HCT116 (cell line): ENCODE measurements around the gene HMGXB3. TPM values are rescaled to one million over a fixed set of nuclear protein-coding genes. Genes with fewer than 3 reads are reported as not detected.

Source experiments
- ATAC-seq: fragments of 200-7000 bp; cut with Tn5 transposase; 2 replicates; pipeline ENCODE4 v1.9.1; 2020; ENCODE audit warnings: mild to moderate bottlenecking, moderate library complexity
- BruUV-seq: library from RNA; stranded (reverse); fragments of 400-500 nt; replicated peaks from 2 replicates; lab custom pipeline; 2021; lab: Mats Ljungman, UMichigan
- CTCF ChIA-PET: fragments of 300-600 bp; sonication (Branson Sonifier 250); formaldehyde crosslinking; loops from one replicate; lab custom pipeline; 2021; ENCODE audit warnings: antibody characterized with exemption; lab: Charles Lee
- POLR2A ChIA-PET: fragments of 300-600, 350-600 bp; sonication (Branson Sonifier 250); formaldehyde crosslinking; loops from one replicate; lab custom pipeline; 2021; ENCODE audit warnings: antibody characterized with exemption; lab: Charles Lee
- RAD21 ChIA-PET, 2 experiments: fragments of 300-600 bp; sonication (Branson Sonifier 250); formaldehyde crosslinking; loops; one replicate each; lab custom pipeline; 2023; ENCODE audit warnings: low total read pairs in 2 of 2; ENCODE audit not compliant: uncharacterized antibody in 2 of 2, unreplicated experiment in 2 of 2, low non-redundant PET in 1 of 2; lab: Charles Lee
- DNase-seq: peaks from one replicate; pipeline ENCODE4 v3.0.0-alpha.2; 2010; ENCODE audit warnings: low read depth, low spot score
- H2AFZ ChIP-seq: fragments of 200-600 bp; shearing (Covaris generic), sonication (generic); 2 replicates; pipeline ENCODE4 v1.6.1; 2017; ENCODE audit warnings: low read depth, mixed run types, mixed read lengths, antibody characterized with exemption, low read length; ENCODE audit not compliant: poor library complexity, severe bottlenecking
- H3K27ac ChIP-seq: 2 replicates; pipeline ENCODE4 v1.5.1; 2012; ENCODE audit warnings: low read depth, low read length
- H3K27me3 ChIP-seq: fragments of 200-600 bp; sonication (generic); 2 replicates; pipeline ENCODE4 v1.6.1; 2016; ENCODE audit warnings: mixed run types, low read length, mixed read lengths; ENCODE audit not compliant: insufficient read depth
- H3K36me3 ChIP-seq, 2 experiments: fragments of 200-500 bp in 1 of 2; fragments of 200-600 bp in 1 of 2; sonication (Bioruptor generic) in 1 of 2; sonication (generic) in 1 of 2; 2 replicates each; pipeline versions ENCODE4 v1.5.1 to v1.6.1; 2014 to 2016; ENCODE audit warnings: low read length in 2 of 2, inconsistent platforms in 1 of 2, mixed read lengths in 1 of 2, mixed run types in 1 of 2; ENCODE audit not compliant: insufficient read depth in 2 of 2, control insufficient read depth in 1 of 2
- H3K4me1 ChIP-seq, 2 experiments: fragments of 200-600 bp in 1 of 2; sonication (generic) in 1 of 2; 2 replicates each; pipeline versions ENCODE4 v1.5.1 to v1.6.1; 2012 to 2017; ENCODE audit warnings: low read length in 2 of 2, inconsistent platforms in 1 of 2, mild to moderate bottlenecking in 1 of 2, mixed read lengths in 1 of 2, mixed run types in 1 of 2, moderate library complexity in 1 of 2; ENCODE audit not compliant: insufficient read depth in 2 of 2, control insufficient read depth in 1 of 2
- H3K4me2 ChIP-seq: fragments of 200-600 bp; sonication (generic); 2 replicates; pipeline ENCODE4 v1.6.1; 2017; ENCODE audit warnings: mixed run types, low read length, mixed read lengths
- H3K4me3 ChIP-seq, 2 experiments: fragments of 200-600 bp in 1 of 2; sonication (generic) in 1 of 2; replicated peaks in 1 of 2; 2 replicates each; pipeline ENCODE4 v1.5.1; 2011 to 2016; ENCODE audit warnings: low read length in 2 of 2, control low read depth in 1 of 2, low read depth in 1 of 2, mild to moderate bottlenecking in 1 of 2, mixed read lengths in 1 of 2, mixed run types in 1 of 2
- H3K79me2 ChIP-seq: fragments of 200-600 bp; sonication (generic); 2 replicates; pipeline ENCODE4 v1.6.1; 2017; ENCODE audit warnings: mild to moderate bottlenecking, mixed run types, low read length, moderate library complexity, mixed read lengths; ENCODE audit not compliant: insufficient read depth
- H3K9ac ChIP-seq: fragments of 200-600 bp; sonication (generic); 2 replicates; pipeline ENCODE4 v1.6.1; 2016; ENCODE audit warnings: low read length, mixed read lengths
- H3K9me2 ChIP-seq: fragments of 200-600 bp; sonication (generic), shearing (Covaris generic); 2 replicates; pipeline ENCODE4 v1.6.1; 2017; ENCODE audit warnings: mixed run types, mild to moderate bottlenecking, moderate library complexity; ENCODE audit not compliant: insufficient read depth
- H3K9me3 ChIP-seq, 2 experiments: fragments of 200-500 bp in 1 of 2; fragments of 200-600 bp in 1 of 2; sonication (Bioruptor generic) in 1 of 2; sonication (generic) in 1 of 2; 2 replicates each; pipeline ENCODE4 v1.6.1; 2014 to 2017; ENCODE audit warnings: low read length in 2 of 2, mixed read lengths in 2 of 2, inconsistent platforms in 1 of 2, low read depth in 1 of 2, mild to moderate bottlenecking in 1 of 2, mixed run types in 1 of 2, moderate library complexity in 1 of 2; ENCODE audit not compliant: control insufficient read depth in 1 of 2, insufficient read depth in 1 of 2
- H4K20me1 ChIP-seq: fragments of 200-600 bp; sonication (generic), shearing (Covaris generic); 2 replicates; pipeline ENCODE4 v1.6.1; 2017; ENCODE audit warnings: mixed run types, mild to moderate bottlenecking, moderate library complexity; ENCODE audit not compliant: insufficient read depth
- CBX3 ChIP-seq: IDR thresholded peaks from 2 replicates; pipeline ENCODE4 v1.6.1; 2012; ENCODE audit warnings: low read depth
- EGR1 ChIP-seq: IDR thresholded peaks from 2 replicates; pipeline ENCODE4 v1.6.1; 2012; ENCODE audit warnings: low read depth
- EZH2 ChIP-seq: fragments of 200-600 bp; sonication (generic); IDR thresholded peaks from 2 replicates; pipeline ENCODE4 v1.6.1; 2017; ENCODE audit warnings: antibody characterized with exemption, mixed run types
- FOSL1 ChIP-seq: IDR thresholded peaks from 2 replicates; pipeline ENCODE4 v1.6.1; 2012; ENCODE audit warnings: low read depth
- JUND ChIP-seq: IDR thresholded peaks from 2 replicates; pipeline ENCODE4 v1.6.1; 2012
- POLR2AphosphoS5 ChIP-seq: IDR thresholded peaks from 2 replicates; pipeline ENCODE4 v1.6.1; 2011; ENCODE audit warnings: mild to moderate bottlenecking, low read depth, low read length, moderate library complexity
- RAD21 ChIP-seq: IDR thresholded peaks from 2 replicates; pipeline ENCODE4 v1.6.1; 2012; ENCODE audit warnings: low read depth, mild to moderate bottlenecking
- SIN3A ChIP-seq: IDR thresholded peaks from 2 replicates; pipeline ENCODE4 v1.6.1; 2012; ENCODE audit warnings: low read depth
- TCF7L2 ChIP-seq: IDR thresholded peaks from 2 replicates; pipeline ENCODE4 v1.7.0; 2011; ENCODE audit warnings: borderline replicate concordance, inconsistent platforms; ENCODE audit not compliant: insufficient read depth, insufficient read length; ENCODE audit errors: extremely low read depth
- ZFX ChIP-seq: fragments of 450-650 bp; IDR thresholded peaks from 2 replicates; pipeline ENCODE4 v1.6.1; 2017
- intact Hi-C: fragments of 100-400 bp; cut with micrococcal nuclease; formaldehyde crosslinking; loops from 2 replicates; pipeline ENCODE4 v1.10.0; 2022
- total RNA-seq: library from RNA; stranded (reverse); gene quantifications from one replicate; pipeline ENCODE4 v1.2.1, GENCODE V29; 2021; ENCODE audit not compliant: unreplicated experiment
- TF ChIP-seq, protein P1 (sequence below): IDR thresholded peaks from 2 replicates; pipeline ENCODE4 v1.6.1; 2012; ENCODE audit warnings: low read depth
- TF ChIP-seq, protein P2 (sequence below): IDR thresholded peaks from 2 replicates; pipeline ENCODE4 v1.6.1; 2012

Gene HMGXB3
- total RNA-seq, 1 experiment from 2014 or later: 41.8 TPM

DNA sequence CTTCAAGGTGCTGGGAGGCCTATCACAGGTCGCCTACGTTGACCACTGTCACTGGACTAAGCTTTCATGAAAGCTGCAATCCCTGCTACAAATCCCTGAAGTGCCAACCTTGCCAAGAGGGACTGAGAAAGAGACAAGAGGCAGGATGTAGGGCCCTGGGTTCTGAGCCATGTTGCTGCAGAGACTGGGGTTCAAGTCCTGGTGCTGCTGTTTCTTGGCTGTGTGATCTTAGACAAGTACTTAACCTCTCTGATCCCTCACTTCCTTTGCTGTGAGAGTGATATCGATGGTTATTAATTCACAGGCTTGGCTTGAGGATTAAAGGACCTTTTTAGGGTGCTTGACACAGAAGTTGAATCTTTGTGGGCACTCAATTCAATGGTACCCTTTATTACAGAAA, 70.3 kb downstream of the HMGXB3 start (continued):
- TF ChIP-seq, protein P1, sequence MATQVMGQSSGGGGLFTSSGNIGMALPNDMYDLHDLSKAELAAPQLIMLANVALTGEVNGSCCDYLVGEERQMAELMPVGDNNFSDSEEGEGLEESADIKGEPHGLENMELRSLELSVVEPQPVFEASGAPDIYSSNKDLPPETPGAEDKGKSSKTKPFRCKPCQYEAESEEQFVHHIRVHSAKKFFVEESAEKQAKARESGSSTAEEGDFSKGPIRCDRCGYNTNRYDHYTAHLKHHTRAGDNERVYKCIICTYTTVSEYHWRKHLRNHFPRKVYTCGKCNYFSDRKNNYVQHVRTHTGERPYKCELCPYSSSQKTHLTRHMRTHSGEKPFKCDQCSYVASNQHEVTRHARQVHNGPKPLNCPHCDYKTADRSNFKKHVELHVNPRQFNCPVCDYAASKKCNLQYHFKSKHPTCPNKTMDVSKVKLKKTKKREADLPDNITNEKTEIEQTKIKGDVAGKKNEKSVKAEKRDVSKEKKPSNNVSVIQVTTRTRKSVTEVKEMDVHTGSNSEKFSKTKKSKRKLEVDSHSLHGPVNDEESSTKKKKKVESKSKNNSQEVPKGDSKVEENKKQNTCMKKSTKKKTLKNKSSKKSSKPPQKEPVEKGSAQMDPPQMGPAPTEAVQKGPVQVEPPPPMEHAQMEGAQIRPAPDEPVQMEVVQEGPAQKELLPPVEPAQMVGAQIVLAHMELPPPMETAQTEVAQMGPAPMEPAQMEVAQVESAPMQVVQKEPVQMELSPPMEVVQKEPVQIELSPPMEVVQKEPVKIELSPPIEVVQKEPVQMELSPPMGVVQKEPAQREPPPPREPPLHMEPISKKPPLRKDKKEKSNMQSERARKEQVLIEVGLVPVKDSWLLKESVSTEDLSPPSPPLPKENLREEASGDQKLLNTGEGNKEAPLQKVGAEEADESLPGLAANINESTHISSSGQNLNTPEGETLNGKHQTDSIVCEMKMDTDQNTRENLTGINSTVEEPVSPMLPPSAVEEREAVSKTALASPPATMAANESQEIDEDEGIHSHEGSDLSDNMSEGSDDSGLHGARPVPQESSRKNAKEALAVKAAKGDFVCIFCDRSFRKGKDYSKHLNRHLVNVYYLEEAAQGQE: no peak
- TF ChIP-seq, all 23 proteins: peak for 0

DNA sequence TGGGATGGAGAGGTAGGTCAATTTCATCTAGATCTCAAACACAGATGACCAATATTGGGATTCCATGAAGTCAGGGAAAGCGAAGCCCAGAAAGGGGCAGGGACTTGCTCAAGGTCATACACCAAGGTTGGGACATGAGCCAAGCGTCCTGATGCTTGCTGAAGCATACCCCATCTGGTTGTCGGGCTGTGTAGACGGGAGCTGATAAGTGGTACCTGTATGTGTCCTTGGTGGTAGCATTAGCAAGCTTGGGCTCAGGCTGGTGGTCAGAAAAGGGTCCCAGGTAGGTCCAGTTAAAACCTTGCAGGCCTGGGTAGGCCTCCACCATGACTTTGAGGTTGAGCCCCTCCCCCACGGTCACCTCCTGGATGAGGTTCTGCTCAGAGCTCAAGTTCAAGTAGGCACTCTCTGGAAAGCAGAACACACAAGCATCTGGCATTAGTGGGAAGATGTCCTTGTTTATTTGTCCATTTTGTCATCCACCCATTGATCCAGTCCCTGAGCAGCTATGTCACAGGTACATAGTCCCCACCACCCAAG, 72.6 kb downstream of the HMGXB3 start:
- no peaks in the 10 kb centered on the region for H4K20me1 ChIP-seq
- no peaks in the 10 kb centered on the region for H3K27me3 ChIP-seq
- DNase-seq: no peak
- H3K9ac ChIP-seq: no peak overlapping the region
- no peak for TF ChIP-seq EGR1
- TF ChIP-seq JUND: no peak
- TF ChIP-seq, protein P2, sequence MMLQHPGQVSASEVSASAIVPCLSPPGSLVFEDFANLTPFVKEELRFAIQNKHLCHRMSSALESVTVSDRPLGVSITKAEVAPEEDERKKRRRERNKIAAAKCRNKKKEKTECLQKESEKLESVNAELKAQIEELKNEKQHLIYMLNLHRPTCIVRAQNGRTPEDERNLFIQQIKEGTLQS: no peak
- TF ChIP-seq EZH2: no peak
- TF ChIP-seq CBX3: no peak
- TF ChIP-seq RAD21: no peak
- TF ChIP-seq POLR2AphosphoS5: no peak
- no peak for TF ChIP-seq FOSL1
- no peak for TF ChIP-seq TCF7L2
- TF ChIP-seq ZFX: no peak
- no peak for TF ChIP-seq SIN3A
- TF ChIP-seq, protein P1: no peak
- peaks cover 0 to 3% of the 10 kb centered on the region in 2 experiments; a peak in 1 of 4 replicates for H3K4me1 ChIP-seq
- no peak overlapping the region for H3K4me2 ChIP-seq
- H3K36me3 ChIP-seq: no peaks in the 10 kb centered on the region
- BruUV-seq: no TSS peak
- no peak overlapping the region for H3K27ac ChIP-seq
- H3K9me3 ChIP-seq: no peaks in the 10 kb centered on the region
- intact Hi-C loops: no loop called here
- H3K9me2 ChIP-seq: no peaks in the 10 kb centered on the region
- ChIA-PET POLR2A (no interaction called here), RAD21 (no interaction called here), CTCF (no interaction called here)
- H2AFZ ChIP-seq: no peak overlapping the region
- H3K4me3 ChIP-seq: no peak overlapping the region
- ATAC-seq: no peak
- H3K79me2 ChIP-seq: no peaks in the 10 kb centered on the region
